H4 (cell line): ENCODE measurements around the gene PTGR3. TPM values are rescaled to one million over a fixed set of nuclear protein-coding genes. Genes with fewer than 3 reads are reported as not detected.

ENCODE experiments used
- DNase-seq: peaks from one replicate; pipeline ENCODE4 v3.0.0-alpha.2; 2015; ENCODE audit warnings: low spot score
- total RNA-seq: library from RNA; depleted of rRNA; stranded (reverse); fragments of >200 nt; shearing (Covaris generic); gene quantifications from 2 replicates; pipeline ENCODE4 v1.2.3, GENCODE V29; 2014; rRNA removed

Gene PTGR3
- total RNA-seq, 1 experiment from 2014 or later: 16.5 TPM

GRCh38 chr18:75170022-75170789, 38.7 kb downstream of the PTGR3 start:
- no peak for DNase-seq

- DNase-seq: no peak
These were observed 39.5 kb downstream of the PTGR3 start for GRCh38 chr18:75169411-75169810.

GRCh38 chr18:75168619-75169018, 40.3 kb downstream of the PTGR3 start:
- DNase-seq: no peak

GRCh38 chr18:75167759-75168618, 41.0 kb downstream of the PTGR3 start:
- DNase-seq: no peak

- DNase-seq: no peak
These were observed 41.8 kb downstream of the PTGR3 start for GRCh38 chr18:75167137-75167536.

- DNase-seq: no peak
These were observed 43.0 kb downstream of the PTGR3 start for GRCh38 chr18:75165926-75166325.

GRCh38 chr18:75164479-75164878, 44.5 kb downstream of the PTGR3 start:
- no peak for DNase-seq

GRCh38 chr18:75163736-75164135, 45.2 kb downstream of the PTGR3 start:
- no peak for DNase-seq

- DNase-seq: no peak
These were observed 46.0 kb downstream of the PTGR3 start for GRCh38 chr18:75162978-75163377.

- no peak for DNase-seq
These were observed 46.5 kb downstream of the PTGR3 start for GRCh38 chr18:75162467-75162866.

- DNase-seq: peak; percentile 89
These were observed 47.5 kb downstream of the PTGR3 start for GRCh38 chr18:75161256-75162028.

- no peak for DNase-seq
These were observed 48.6 kb downstream of the PTGR3 start for GRCh38 chr18:75160364-75160763.

GRCh38 chr18:75159646-75160356, 49.1 kb downstream of the PTGR3 start:
- DNase-seq: no peak

GRCh38 chr18:75159238-75159518, 49.8 kb downstream of the PTGR3 start:
- no peak for DNase-seq

Other genes starting within 250 kb of the PTGR3 start
- gene TSHZ1, start 1.7 kb upstream of the PTGR3 start, total RNA-seq: 4.8 and 8.9 TPM in 2 replicates
- not detected in 2 replicates for gene SMIM21, start 218.6 kb upstream of the PTGR3 start, total RNA-seq